Epithelial cell of prostate (primary cell): ENCODE data around the gene NR3C2.

ENCODE experiments used
- DNase-seq: peaks from one replicate; pipeline ENCODE4 v3.0.0-alpha.2; 2011; ENCODE audit warnings: low read depth, low spot score
- H3K27ac ChIP-seq: fragments of 450-650 bp; 2 replicates; pipeline ENCODE4 v1.5.1; 2017; ENCODE audit warnings: mild to moderate bottlenecking

Gene NR3C2

GRCh38 chr4:148376151-148376550 lies 66.1 kb downstream of the NR3C2 start:
- DNase-seq: peak; percentile 33
- H3K27ac ChIP-seq: no peak overlapping the region

- no peak overlapping the region for H3K27ac ChIP-seq
- no peak for DNase-seq
Observed at GRCh38 chr4:148375584-148375983, 66.6 kb downstream of the NR3C2 start.

GRCh38 chr4:148373093-148373492 lies 69.1 kb downstream of the NR3C2 start:
- no peak overlapping the region for H3K27ac ChIP-seq
- DNase-seq: no peak

- DNase-seq: no peak
- H3K27ac ChIP-seq: no peak overlapping the region
Observed at GRCh38 chr4:148369919-148370318, 72.3 kb downstream of the NR3C2 start.

GRCh38 chr4:148367756-148368155 lies 74.5 kb downstream of the NR3C2 start:
- no peak for DNase-seq

GRCh38 chr4:148366251-148366650 lies 76.0 kb downstream of the NR3C2 start:
- no peak overlapping the region for H3K27ac ChIP-seq
- no peak for DNase-seq

More at GRCh38 chr4:148367756-148368155, 74.5 kb downstream of the NR3C2 start:
- no peak overlapping the region for H3K27ac ChIP-seq

- H3K27ac ChIP-seq: no peak overlapping the region
- no peak for DNase-seq
Observed at GRCh38 chr4:148364525-148364924, 77.7 kb downstream of the NR3C2 start.

GRCh38 chr4:148359769-148360168 lies 82.4 kb downstream of the NR3C2 start:
- no peak overlapping the region for H3K27ac ChIP-seq
- no peak for DNase-seq

- no peak overlapping the region for H3K27ac ChIP-seq
- DNase-seq: no peak
Observed at GRCh38 chr4:148355442-148356123, 86.6 kb downstream of the NR3C2 start.

GRCh38 chr4:148354186-148354585 lies 88.0 kb downstream of the NR3C2 start:
- DNase-seq: no peak
- H3K27ac ChIP-seq: no peak overlapping the region

GRCh38 chr4:148353571-148353970 lies 88.6 kb downstream of the NR3C2 start:
- H3K27ac ChIP-seq: no peak overlapping the region
- no peak for DNase-seq

GRCh38 chr4:148349153-148349552 lies 93.1 kb downstream of the NR3C2 start:
- no peak overlapping the region for H3K27ac ChIP-seq
- DNase-seq: no peak

GRCh38 chr4:148346657-148347056 lies 95.6 kb downstream of the NR3C2 start:
- no peak for DNase-seq

GRCh38 chr4:148345509-148345908 lies 96.7 kb downstream of the NR3C2 start:
- DNase-seq: no peak
- H3K27ac ChIP-seq: no peak overlapping the region

More at GRCh38 chr4:148346657-148347056, 95.6 kb downstream of the NR3C2 start:
- H3K27ac ChIP-seq: no peak overlapping the region

- DNase-seq: no peak
- H3K27ac ChIP-seq: no peak overlapping the region
Observed at GRCh38 chr4:148344941-148345340, 97.3 kb downstream of the NR3C2 start.

GRCh38 chr4:148344352-148344751 lies 97.9 kb downstream of the NR3C2 start:
- no peak overlapping the region for H3K27ac ChIP-seq
- DNase-seq: no peak

- no peak for DNase-seq
- no peak overlapping the region for H3K27ac ChIP-seq
Observed at GRCh38 chr4:148341980-148342800, 100.0 kb downstream of the NR3C2 start.

- H3K27ac ChIP-seq: no peak overlapping the region
- no peak for DNase-seq
Observed at GRCh38 chr4:148335133-148335532, 107.1 kb downstream of the NR3C2 start.

- no peak overlapping the region for H3K27ac ChIP-seq
- no peak for DNase-seq
Observed at GRCh38 chr4:148333265-148333664, 108.9 kb downstream of the NR3C2 start.

GRCh38 chr4:148332486-148332885 lies 109.7 kb downstream of the NR3C2 start:
- no peak for DNase-seq
- H3K27ac ChIP-seq: no peak overlapping the region

- no peak for DNase-seq
Observed at GRCh38 chr4:148330724-148331123, 111.5 kb downstream of the NR3C2 start.

GRCh38 chr4:148330161-148330560 lies 112.1 kb downstream of the NR3C2 start:
- no peak overlapping the region for H3K27ac ChIP-seq
- no peak for DNase-seq

More at GRCh38 chr4:148330724-148331123, 111.5 kb downstream of the NR3C2 start:
- H3K27ac ChIP-seq: no peak overlapping the region
